BE2C (cell line): ENCODE results near the gene OMA1.

Experiments
- DNase-seq: peaks from one replicate; pipeline ENCODE4 v3.0.0-alpha.2; 2020
- H3K27me3 ChIP-seq: fragments of 250-450 bp; sonication (Bioruptor Pico); 2 replicates; pipeline ENCODE4 v1.5.1; 2020; ENCODE audit warnings: mild to moderate bottlenecking
- H3K36me3 ChIP-seq: fragments of 250-450 bp; sonication (Bioruptor Pico); 2 replicates; pipeline ENCODE4 v1.5.1; 2020; ENCODE audit warnings: mild to moderate bottlenecking
- H3K4me1 ChIP-seq: fragments of 250-450 bp; sonication (Bioruptor Pico); 2 replicates; pipeline ENCODE4 v1.5.1; 2020
- H3K4me3 ChIP-seq: 2 replicates; pipeline ENCODE4 v1.5.1; 2011; ENCODE audit warnings: low read depth, low read length
- H3K9me3 ChIP-seq: fragments of 250-450 bp; sonication (Bioruptor Pico); 2 replicates; pipeline ENCODE4 v1.5.1; 2020
- CTCF ChIP-seq: IDR thresholded peaks from 2 replicates; pipeline ENCODE4 v1.5.1; 2012; ENCODE audit warnings: mild to moderate bottlenecking, low read depth, low read length

OMA1 gene

DNA sequence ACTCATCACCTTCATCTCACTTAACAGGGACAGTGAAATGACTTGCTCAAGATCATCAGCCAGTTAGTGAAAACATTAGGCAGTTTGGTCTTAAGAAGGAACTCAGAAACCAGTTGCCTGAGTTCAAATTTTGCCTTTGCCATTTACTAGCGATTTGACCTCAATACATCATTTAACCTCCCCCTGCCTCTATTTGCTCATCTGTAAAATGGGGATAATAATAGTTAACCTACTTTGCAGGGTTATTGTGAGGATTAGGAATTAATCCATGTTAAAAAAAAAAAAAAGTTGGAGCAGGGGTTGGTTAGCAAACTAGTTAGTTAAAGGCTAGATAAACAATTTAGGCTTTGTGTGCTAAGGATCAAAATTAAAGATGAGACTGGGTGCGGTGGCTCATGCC is 41.1 kb upstream of the OMA1 start:
- Histone ChIP-seq H3K27me3 (no peaks in the 10 kb centered on the region), H3K9me3 (no peaks in the 10 kb centered on the region), H3K4me3 (no peak overlapping the region), H3K36me3 (no peaks in the 10 kb centered on the region), H3K4me1 (no peaks in the 10 kb centered on the region)
- DNase-seq, result no peak
- no peak for TF ChIP-seq CTCF

- DNase-seq, result no peak
- no peak overlapping the region for H3K4me3 ChIP-seq
- H3K36me3 ChIP-seq, result no peaks in the 10 kb centered on the region
- H3K27me3 ChIP-seq, result no peaks in the 10 kb centered on the region
- no peaks in the 10 kb centered on the region for H3K4me1 ChIP-seq
- H3K9me3 ChIP-seq, result no peaks in the 10 kb centered on the region
- TF ChIP-seq CTCF, result no peak
These were observed 39.7 kb upstream of the OMA1 start for GRCh38 chr1:58586271-58586670.

DNA sequence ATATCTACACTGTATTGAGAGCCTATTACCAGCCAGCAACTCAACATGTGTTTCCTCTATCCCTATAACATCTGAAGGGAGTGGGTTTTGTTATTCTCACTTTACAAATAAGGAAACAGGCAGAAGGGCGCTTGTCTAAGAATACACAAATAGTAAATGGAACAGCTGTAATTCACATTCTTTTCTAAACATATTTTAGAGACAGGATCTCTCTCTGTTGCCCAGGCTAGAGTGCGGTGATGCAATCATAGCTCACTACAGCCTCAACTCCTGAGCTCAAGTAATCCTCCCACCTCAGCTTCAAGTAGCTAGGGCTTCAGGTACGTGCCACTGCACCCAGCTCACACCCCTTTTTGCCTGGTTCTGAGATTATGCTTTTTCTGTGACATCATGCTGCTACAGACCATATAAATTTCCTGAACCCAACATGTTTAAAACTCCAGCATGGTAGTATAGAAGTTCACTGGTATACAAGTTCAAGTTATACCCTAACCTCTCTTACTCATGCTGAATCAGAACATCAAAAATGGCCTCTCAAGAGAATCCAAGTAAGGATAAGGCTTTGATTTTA is 39.1 kb upstream of the OMA1 start:
- Histone ChIP-seq H3K27me3 (no peaks in the 10 kb centered on the region), H3K4me3 (no peak overlapping the region), H3K4me1 (no peaks in the 10 kb centered on the region), H3K9me3 (no peaks in the 10 kb centered on the region), H3K36me3 (no peaks in the 10 kb centered on the region)
- DNase-seq, result no peak
- TF ChIP-seq CTCF, result no peak

GRCh38 chr1:58585166-58585565 is 38.6 kb upstream of the OMA1 start:
- H3K36me3 ChIP-seq, result no peaks in the 10 kb centered on the region
- no peak for TF ChIP-seq CTCF
- H3K4me3 ChIP-seq, result no peak overlapping the region
- no peaks in the 10 kb centered on the region for H3K27me3 ChIP-seq
- no peaks in the 10 kb centered on the region for H3K4me1 ChIP-seq
- H3K9me3 ChIP-seq, result no peaks in the 10 kb centered on the region
- no peak for DNase-seq

- DNase-seq, result no peak
- H3K27me3 ChIP-seq, result no peaks in the 10 kb centered on the region
These were observed 37.8 kb upstream of the OMA1 start for GRCh38 chr1:58584082-58584895.

More at GRCh38 chr1:58584082-58584895, 37.8 kb upstream of the OMA1 start:
- TF ChIP-seq CTCF, result no peak
- H3K4me3 ChIP-seq, result no peak overlapping the region
- no peaks in the 10 kb centered on the region for H3K4me1 ChIP-seq
- no peaks in the 10 kb centered on the region for H3K36me3 ChIP-seq
- H3K9me3 ChIP-seq, result no peaks in the 10 kb centered on the region
